Activated CD4-positive, alpha-beta T cell treated with anti-CD3 and anti-CD28 coated beads, Interleukin-2, amount 50 U/mL, for 24 hours (primary cell): ENCODE data around the gene CHPF2.

Experiments
- DNase-seq, 2 donors: peaks; one replicate each; pipeline ENCODE4 v3.0.0-alpha.2; 2020; ENCODE audit warnings: low read depth in 1 of 2, low spot score in 1 of 2

The CHPF2 gene

GRCh38 chr7:151232917-151233701 is 826 bp downstream of the CHPF2 start:
- DNase-seq = peak; percentile 53 to 72

GRCh38 chr7:151233804-151234203 is 1.5 kb downstream of the CHPF2 start:
- no peak for DNase-seq

- DNase-seq = no peak
Measured at GRCh38 chr7:151235091-151235787, 3.0 kb downstream of the CHPF2 start.

- DNase-seq = no peak
Measured at GRCh38 chr7:151236406-151236805, 4.1 kb downstream of the CHPF2 start.

GRCh38 chr7:151237244-151238189 is 5.2 kb downstream of the CHPF2 start:
- no peak for DNase-seq

- DNase-seq = no peak
Measured at GRCh38 chr7:151238190-151238810, 6.0 kb downstream of the CHPF2 start.

- DNase-seq = no peak
Measured at GRCh38 chr7:151238924-151239836, 6.9 kb downstream of the CHPF2 start.

- DNase-seq = no peak
Measured at GRCh38 chr7:151239837-151240459, 7.7 kb downstream of the CHPF2 start.

- no peak for DNase-seq
Measured at GRCh38 chr7:151240536-151240935, 8.3 kb downstream of the CHPF2 start.

- DNase-seq = no peak
Measured at GRCh38 chr7:151240942-151241754, 8.9 kb downstream of the CHPF2 start.

GRCh38 chr7:151241755-151242096 is 9.4 kb downstream of the CHPF2 start:
- no peak for DNase-seq

- DNase-seq = no peak
Measured at GRCh38 chr7:151242159-151243044, 10.1 kb downstream of the CHPF2 start.

GRCh38 chr7:151243045-151243349 is 10.7 kb downstream of the CHPF2 start:
- no peak for DNase-seq

- no peak for DNase-seq
Measured at GRCh38 chr7:151243408-151244195, 11.3 kb downstream of the CHPF2 start.

- no peak for DNase-seq
Measured at GRCh38 chr7:151244196-151244840, 12.0 kb downstream of the CHPF2 start.

- DNase-seq = no peak
Measured at GRCh38 chr7:151244841-151245346, 12.6 kb downstream of the CHPF2 start.
